ENCODE data around the gene MAP2K5.

- TF ChIP-seq, protein P1, sequence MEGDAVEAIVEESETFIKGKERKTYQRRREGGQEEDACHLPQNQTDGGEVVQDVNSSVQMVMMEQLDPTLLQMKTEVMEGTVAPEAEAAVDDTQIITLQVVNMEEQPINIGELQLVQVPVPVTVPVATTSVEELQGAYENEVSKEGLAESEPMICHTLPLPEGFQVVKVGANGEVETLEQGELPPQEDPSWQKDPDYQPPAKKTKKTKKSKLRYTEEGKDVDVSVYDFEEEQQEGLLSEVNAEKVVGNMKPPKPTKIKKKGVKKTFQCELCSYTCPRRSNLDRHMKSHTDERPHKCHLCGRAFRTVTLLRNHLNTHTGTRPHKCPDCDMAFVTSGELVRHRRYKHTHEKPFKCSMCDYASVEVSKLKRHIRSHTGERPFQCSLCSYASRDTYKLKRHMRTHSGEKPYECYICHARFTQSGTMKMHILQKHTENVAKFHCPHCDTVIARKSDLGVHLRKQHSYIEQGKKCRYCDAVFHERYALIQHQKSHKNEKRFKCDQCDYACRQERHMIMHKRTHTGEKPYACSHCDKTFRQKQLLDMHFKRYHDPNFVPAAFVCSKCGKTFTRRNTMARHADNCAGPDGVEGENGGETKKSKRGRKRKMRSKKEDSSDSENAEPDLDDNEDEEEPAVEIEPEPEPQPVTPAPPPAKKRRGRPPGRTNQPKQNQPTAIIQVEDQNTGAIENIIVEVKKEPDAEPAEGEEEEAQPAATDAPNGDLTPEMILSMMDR (conservative IDR thresholded peaks at IDR 0.05 in 1 of 2, IDR thresholded peaks at IDR 0.05 in 1 of 2; ENCODE audit: extremely low read depth in 1 of 2, insufficient read depth in 1 of 2, low read depth in 1 of 2, low read length in 2 of 2), result no peak
- TF ChIP-seq EZH2 (IDR thresholded peaks at IDR 0.05; ENCODE audit: borderline replicate concordance, low read length), result no peak
Measured at GRCh38 chr15:67741308-67741707, 198.8 kb downstream of the MAP2K5 start.
